Mucosa of gallbladder (tissue), 1 donor: ENCODE measurements around the gene ADAM30. TPM values are rescaled to one million over a fixed set of nuclear protein-coding genes. Genes with fewer than 3 reads are reported as not detected.

Experiments
- DNase-seq: peaks from one replicate; pipeline ENCODE4 v3.0.0-alpha.2; 2020; ENCODE audit warnings: low spot score
- total RNA-seq: library from RNA; stranded (reverse); gene quantifications from one replicate; pipeline ENCODE4 v1.2.1, GENCODE V29; 2021
- donor health status: DM: no; HTN: no; CAD: no.

Gene ADAM30
- total RNA-seq: not detected

DNA sequence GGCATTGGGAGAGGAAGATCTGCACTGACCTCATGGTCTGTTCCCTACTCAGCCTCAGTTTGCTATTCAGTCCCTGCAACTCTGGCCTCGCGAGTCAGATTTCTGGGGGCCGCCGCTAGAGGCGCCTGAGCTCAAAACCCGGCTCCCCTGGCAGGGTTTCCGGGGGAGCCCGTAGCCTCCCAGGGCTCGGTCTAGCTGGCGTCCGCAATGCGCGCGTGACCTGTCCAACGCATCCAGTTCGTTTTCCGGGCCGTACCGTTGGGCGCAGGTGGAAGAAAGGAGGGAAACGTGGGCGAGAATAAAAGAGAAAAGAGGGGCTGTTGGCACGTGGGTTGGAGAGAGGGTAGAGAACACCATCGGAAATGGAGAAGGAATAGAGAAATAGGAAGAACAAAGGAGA lies at the start of gene ADAM30:
Gene ADAM30, minus strand, starts transcription at position 213 of the 400 bp plus-strand sequence. Its CDS starts 179 bp downstream, at position 34.
- no peak for DNase-seq

DNA sequence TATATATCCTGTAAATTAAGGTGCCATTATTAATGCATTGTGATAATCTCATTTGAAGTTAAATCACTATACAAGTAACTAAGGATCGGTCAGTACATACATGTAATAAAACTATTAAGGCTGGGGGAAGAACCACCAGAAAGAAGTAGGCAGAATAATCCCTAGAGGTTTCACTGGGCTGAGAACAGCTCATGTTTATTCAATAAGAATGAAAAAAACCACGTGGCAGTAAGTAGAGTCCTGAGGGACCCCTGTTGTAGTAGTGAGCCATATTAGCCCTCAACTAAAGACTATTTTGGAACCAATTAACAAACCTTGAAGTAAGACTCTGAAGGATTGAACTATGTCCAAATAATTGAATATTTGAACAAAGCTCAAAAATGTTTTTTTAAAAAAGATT lies 46.9 kb upstream of the ADAM30 start:
- DNase-seq: no peak

DNA sequence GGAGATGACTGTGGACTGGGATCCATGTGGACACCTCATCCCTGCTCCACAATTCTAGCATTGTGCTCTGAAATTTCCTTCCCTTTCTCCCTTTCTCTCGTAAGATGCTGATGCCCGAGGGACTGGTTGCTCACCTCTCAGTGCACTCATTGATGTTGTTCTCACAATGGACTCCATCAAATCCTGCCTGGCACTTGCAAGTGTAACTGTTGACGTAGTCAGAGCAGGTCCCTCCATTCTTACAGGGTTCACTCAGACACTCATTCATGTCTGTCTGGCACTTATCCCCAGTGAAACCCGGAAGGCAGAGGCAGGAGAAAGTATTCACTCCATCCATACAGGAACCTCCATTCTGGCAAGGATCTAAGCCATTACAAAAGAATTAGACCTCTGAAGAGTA lies 45.1 kb upstream of the ADAM30 start:
- no peak for DNase-seq

DNA sequence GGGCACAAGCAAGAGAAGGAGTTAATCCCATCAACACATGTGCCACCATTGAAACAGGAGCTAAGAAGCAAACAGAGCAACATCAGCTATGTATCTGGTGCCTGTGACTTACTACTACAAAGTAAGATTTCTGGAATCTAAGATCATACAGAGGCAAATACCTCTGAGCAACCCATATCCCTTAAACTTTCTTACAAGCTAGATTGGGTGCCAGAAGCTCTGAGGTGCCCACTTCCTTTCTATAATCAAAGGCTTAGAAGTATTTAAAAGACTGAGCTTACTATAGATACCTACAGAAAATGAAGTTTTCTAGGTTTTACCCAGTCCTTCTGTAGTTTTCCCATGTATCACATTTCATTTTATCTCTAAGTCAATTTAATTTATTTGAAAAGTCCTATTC lies 44.4 kb upstream of the ADAM30 start:
- DNase-seq: no peak

DNA sequence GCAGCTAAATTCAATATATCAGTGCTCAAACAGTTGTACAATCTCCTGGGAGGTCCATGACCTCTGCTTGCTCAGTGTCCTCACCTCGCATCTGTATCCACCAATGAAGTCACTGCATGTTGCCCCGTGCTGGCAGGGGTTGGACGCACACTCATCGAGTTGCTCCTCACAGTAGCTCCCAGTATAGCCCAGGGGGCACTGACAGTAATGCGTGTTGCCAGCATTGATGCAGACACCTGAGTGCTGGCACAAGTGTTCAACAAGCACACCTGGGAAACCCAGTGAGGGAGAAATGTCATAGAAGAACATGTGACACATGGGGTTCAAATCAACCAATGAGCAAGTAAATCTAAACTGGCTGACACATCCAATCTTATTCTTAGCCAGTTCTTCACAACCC lies 40.9 kb upstream of the ADAM30 start:
- no peak for DNase-seq

DNA sequence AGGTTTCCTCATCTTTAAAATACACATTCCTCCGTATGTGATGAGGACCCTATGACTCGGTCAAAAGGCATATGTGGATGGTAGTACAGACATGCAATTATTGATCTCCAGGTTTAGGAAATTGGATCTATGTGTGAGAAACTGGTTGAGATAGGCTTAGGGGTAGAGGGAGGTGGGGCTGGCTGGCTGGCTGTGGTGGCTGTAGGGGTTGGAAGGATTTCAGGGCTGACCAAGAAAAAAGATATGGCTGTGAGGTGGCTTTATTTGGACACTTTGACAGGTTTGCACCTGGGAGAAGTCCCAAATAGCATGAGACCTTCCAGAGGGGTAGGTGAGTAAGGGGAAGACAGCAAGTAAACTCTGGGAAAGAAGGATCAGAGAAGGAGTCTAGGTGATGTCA lies 39.6 kb upstream of the ADAM30 start:
- no peak for DNase-seq

DNA sequence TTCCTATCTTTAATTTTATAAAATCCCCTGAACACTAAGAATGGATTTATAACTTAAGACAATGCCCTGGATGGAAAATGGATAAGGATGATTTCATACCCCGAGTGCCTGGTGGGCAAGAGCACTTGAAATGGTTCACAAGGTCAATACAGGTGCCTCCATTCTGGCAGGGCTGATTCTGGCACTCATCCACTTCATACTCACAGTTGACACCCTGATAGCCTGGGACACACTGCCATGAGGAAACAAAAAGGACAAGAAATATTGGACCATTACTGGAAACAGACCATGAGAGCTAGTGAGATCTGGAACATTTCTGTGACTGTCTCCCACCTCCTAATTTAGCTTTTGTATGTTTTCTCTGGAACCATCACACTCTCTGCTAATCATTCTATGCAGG lies 39.1 kb upstream of the ADAM30 start:
- DNase-seq: no peak

DNA sequence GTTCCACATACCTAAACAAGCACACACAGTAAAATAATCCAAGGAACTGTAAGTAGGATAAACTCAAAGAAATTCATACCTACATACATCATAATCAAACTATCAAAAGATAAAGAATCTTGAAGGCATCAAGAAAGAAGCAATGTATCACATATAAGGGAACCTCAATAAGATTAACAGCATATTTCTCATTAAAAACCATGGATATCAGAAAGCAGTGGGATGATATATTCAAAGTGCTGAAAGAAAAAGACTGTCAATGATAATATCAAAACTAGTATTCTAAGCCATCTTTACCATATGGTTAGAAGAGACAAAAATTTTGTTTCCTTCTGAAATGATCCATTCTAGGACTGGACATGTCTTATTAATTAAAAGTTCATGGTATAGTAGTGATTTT lies 37.1 kb upstream of the ADAM30 start:
- DNase-seq: no peak

DNA sequence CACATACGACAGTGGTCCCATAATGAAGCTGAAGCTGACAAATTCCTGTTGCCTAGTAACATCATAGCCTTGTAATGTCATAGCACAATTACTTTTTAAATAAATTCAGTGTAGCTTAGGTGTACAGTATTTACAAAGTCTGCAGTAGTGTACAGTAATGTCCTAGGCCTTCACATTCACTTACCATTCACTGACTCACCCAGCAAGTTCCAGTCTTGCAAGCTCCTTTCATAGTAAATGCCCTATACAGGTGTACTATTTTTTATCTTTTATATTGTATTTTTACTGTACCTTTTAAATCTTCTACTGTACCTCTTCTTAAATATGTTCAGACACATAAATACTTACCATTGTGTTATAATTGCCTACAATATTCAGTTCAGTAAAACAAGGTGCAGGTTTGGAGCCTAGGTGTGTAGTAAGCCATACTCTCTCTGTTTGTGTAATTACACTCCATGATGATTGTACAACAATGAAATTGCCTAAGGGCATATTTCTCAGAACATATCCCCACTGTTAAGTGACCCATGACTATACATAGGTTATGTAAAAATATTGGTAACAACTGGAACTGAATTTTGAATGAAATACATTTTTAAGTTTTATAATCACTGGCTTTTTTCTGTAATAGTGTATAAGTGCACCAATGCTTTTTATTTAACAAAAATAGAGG lies 33.5 kb upstream of the ADAM30 start:
- DNase-seq: no peak

DNA sequence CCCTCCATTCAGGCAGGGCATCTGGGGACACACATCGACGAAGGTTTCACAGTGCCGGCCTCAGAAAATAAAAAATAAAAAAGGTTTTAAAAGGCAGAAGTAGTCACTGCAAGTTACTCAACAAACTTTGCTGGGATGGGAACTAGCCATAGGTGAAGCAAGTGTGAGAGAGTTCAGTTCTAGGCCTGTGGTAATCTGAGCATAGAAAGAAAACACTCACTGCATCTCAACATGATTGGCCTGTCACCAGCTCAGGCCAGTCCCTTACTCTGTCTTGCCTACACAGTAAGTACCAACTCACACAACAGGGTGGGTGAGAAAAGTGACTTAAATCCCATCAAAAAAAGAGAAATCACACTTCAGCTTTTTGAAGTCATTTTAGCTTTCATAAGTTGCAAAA lies 30.2 kb upstream of the ADAM30 start:
- no peak for DNase-seq

DNA sequence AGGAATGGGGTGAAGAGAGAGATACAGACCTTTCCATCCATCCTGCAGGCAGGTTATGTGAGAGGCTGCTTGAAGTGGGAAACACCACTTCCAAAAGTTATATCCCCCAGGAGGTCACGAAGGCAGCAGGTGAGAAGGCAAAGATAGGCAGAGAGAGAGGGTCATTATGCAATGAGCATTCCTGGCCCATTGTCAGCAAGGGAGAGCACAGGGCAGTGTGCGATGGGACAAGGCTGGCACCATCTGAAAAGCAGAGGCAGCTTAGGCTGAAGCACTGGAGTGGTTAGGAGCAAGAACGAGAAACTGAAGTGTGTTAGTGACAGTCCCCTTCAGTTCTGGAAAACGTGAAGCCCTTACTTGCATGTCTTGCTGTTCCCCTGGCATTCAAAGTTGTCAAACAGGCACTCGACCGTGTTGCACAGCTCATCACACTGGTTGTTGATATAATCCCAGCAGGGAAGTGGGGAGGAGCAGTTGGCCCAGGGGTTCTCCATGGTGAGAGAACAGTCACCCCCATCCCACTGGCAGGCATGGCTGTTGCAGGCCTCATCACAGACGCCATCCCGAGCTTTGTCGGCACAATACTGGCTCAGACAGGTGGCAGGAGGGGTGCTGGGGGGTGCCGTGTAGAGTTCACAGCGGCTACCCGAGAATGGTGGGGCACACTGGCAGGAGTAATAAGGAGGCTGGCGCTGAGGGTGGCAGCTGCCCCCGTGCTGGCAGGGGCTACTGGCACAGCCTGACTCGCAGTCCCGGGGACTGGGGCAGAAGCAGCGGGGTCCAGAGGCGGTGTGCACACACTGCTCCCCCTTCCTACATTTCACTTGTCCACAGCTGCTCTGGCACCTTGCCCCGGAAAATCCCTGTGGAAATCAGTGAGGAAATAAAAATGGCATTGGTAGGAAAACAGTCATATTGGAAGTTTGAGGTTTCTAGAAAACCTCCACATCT lies 28.9 kb upstream of the ADAM30 start:
- no peak for DNase-seq

DNA sequence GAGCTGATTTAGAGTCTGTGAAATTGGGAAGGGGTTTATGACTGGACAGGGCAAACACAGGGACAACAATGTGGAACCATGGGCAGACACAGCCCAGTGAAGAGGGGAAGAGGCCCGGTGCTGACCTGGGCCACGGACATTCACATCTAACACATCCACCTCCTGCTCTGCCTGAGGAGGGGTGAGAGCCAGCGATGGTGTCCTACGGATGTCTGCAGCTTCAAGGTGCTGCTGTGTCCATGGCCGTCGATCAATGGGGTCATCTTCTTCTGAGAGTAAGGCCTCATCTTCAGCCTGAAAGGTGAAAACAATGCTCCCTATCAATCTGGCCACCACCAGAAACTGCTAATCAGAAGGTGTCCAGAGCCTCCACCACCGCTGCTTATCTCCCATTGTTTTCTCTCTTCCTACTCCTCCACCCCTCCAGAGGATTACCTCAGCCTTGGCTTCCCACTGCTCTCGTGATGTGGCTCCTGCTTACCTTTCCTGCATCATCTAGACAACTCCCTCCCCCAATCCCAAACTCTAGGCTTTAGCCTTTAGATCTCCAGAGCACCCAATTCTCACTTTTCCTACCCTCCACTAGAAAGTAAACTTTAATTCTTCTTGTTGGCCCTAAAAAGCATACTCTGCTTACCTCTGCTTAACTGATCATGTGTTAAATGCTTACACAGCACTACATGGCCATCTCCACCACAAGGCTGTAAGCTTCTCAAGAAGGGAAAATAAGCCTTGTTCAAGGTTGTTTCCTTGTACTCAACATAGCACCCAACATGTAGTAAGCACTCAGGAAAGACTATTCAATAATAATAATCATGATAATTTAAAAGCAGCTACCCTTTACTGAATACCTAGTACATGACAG lies 24.0 kb upstream of the ADAM30 start:
- no peak for DNase-seq

DNA sequence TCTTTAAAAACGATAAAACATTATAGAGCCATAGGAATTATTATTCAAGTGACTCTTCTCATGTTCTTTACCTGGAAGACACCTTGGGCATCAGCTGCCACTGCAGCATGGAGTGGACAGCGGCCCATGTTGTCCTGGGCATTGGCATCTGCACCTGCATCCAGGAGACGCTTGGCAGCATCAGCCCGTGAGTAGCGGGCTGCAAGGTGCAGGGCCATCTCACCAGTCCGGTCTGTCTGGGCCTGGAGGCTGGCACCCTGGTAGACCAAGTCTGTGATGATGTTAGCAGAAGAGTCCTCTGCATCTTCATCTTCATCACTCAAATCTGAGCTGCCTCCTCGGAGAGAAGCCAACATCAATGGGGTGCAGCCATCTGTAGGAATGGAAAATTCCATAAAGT lies 22.9 kb upstream of the ADAM30 start:
- no peak for DNase-seq

DNA sequence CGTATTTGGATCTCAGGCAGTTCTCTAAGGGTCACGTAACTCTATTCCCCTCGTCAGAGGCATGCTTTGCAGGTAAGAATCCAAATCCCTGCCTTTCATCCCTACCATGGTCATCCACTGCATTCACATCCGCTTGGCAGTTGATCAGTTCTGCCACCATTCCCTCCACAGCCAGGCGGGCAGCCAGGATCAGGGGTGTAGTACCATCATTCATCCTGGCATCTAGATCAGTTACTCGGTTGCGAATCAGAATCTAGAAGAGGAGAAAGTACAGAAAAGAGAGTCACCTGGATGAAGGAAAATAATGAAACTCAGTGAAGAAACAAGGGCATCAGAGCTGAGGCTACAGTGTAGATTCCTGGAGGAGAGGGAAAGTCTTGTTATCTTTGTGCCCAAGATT lies 22.0 kb upstream of the ADAM30 start:
- DNase-seq: no peak

DNA sequence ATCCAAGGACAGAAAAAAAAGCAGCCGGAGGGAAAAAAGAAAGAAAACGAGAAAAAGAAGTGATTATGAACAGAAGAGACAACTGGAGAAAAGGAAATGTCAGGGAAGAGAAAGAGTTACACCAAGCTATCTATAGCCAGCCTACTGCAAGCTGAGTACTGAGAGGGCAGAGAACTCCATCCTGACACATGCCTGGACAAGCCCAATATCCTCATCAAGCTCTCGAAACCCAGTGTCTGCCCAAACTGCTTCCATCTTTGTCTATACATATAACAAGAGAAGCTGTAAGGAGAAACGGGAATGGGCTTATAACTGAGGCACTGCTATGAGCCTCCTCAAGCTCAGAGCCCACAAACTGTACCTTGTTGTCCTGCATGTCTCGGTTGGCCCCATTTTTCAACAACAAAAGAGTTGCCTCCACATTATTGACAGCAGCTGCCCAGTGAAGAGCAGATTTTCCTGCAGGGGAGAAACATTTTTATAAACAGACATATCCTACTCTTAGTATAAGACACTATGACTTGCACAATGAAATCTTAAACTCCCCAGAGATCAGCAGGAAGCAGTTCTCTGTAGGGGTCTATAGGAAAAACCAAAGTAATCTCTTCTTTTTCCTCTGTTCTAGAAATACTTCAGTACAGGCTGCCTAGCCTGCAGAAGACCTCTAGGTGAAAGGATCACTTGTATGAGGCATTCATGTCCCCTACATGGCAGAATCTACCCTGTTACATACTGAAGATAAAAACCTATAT lies 21.2 kb upstream of the ADAM30 start:
- no peak for DNase-seq

DNA sequence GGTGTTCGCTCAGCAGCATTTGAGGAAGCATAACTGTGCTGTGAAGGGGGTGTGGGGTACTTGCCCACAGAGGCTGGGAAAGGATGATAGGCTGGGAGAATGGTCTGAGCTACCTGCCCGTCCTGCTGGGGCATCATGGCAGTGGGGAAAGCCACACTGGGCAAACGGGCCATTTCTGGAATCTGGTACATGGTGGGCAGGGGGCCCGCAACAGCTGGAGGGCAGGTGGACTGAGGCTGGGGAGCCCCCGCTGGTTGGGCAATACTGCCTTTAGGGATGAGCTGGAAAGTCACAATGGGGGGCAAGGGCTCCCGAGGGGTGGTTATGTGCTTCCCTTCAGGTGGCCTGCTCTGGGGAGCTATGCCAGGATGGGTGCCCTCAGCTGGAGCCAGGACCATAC lies 19.2 kb upstream of the ADAM30 start:
- DNase-seq: no peak

DNA sequence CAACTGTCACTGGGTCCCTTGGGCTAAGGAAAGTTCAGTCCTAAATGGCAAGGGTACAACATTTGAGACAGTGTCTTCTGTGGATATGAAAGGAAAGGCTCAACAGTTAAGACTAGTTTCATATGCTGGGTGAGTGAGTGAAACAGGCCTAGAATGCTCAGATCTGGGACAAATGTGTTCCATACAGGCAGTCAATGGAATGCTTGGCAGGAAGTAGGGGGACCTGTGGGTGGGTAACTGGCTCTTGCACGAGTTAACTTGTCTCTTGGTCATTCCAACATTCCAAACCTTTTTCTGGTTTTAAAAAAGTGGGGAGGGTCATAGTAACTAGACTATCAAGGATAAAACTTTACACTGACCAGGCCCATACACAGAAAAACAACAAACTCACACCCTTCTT lies 17.8 kb upstream of the ADAM30 start:
- no peak for DNase-seq

DNA sequence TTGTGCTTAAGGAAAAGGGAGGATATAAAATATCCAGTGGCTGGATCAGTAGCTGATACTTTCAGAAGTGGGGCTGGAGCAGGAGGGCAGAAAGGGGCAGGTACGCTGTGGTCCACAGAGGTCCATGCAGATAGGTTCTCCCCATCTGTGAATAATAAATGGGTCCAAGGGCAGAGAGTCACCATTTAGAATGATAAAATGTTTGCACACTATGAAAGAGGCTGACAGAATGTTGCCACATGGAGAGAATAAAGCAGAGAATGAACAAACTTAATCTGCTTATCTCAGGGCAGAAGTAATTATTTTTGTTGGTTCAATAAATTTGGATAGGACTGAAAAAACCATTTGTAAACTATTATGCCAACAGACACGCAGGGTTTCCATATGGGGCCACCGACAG lies 16.6 kb upstream of the ADAM30 start:
- DNase-seq: no peak

DNA sequence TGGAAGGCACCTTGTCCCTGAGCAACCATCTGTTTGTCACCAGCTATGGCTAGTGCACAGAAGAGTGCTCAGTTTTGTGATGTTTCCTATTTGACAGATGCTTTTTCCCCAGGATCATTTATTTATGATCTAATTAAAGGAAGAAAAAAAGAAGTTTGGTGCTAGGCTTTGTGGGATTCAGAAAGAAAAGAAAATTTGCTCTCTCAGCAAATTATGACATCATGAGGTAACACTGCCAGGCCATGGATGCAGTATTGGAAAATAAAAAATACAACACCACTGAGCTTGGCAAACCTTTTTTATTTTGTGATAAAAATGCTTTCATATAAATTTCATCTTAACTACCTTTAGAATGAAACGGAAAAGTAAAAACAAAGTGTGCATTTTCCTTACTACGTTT lies 15.5 kb upstream of the ADAM30 start:
- DNase-seq: no peak

DNA sequence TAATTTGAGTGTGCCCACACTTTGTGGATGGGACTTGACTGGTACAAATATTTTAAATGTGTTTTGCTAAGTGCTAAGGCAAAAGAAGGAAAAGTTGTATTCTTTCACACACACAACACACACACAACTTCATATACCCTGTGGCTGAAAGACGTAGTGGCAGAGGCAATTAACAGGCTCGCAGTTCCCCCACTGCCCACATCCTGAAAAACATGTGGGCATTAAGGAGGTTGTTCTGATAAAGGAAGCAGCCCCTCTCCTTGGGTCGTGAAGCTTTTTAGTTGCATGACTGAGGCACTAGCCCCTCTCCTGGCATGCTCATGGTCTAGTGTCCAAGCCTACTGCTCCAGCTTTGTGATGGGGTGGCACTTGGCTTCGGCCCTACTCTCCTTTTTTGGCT lies 14.3 kb upstream of the ADAM30 start:
- DNase-seq: no peak

DNA sequence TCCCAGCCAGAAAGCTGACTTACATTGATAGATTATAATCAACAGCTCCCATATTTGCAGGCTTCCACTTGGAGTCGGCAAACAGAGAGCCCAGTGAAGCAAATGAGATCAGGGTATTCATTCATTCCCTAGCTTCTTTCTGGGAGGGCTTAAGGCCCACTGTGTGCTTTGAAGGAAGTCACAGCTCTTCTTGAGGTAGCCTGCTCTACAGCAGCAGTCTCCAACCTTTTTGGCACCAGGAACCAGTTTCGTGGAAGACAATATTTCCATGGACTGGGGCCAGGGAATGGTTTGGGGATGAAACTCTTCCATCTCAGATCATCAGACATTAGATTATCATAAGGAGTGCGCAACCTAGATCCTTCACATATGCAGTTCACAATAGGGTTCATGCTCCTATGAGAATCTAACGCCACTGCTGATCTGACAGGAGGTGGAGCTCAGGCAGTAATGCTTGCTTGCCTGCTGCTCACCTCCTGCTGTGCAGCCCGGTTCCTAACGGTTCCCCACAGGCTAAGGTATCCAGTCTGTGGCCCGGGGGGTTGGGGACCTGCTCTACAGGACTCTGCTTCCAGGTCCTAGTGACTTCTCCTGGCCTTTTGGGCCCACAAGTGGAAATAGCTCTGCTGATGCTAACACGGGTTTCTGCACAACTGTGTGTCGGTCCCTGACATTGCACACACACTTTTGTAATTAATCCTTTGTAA lies 13.7 kb upstream of the ADAM30 start:
- DNase-seq: no peak
